ENCODE measurements around the gene PSMB9. TPM values are rescaled to one million over a fixed set of nuclear protein-coding genes. Genes with fewer than 3 reads are reported as not detected.
A peak's percentile ranks its signal among the peaks of the same experiment; 100 is the strongest.
"Not testable (repeated sequence)": the region's sequence is repeated elsewhere in the genome, so short reads cannot be mapped to it uniquely, and the experiment has no call there.

Gene PSMB9
- total and polyA plus RNA-seq, 12 donors, result 13.4 to 69.8 (median 40.4) TPM

DNA sequence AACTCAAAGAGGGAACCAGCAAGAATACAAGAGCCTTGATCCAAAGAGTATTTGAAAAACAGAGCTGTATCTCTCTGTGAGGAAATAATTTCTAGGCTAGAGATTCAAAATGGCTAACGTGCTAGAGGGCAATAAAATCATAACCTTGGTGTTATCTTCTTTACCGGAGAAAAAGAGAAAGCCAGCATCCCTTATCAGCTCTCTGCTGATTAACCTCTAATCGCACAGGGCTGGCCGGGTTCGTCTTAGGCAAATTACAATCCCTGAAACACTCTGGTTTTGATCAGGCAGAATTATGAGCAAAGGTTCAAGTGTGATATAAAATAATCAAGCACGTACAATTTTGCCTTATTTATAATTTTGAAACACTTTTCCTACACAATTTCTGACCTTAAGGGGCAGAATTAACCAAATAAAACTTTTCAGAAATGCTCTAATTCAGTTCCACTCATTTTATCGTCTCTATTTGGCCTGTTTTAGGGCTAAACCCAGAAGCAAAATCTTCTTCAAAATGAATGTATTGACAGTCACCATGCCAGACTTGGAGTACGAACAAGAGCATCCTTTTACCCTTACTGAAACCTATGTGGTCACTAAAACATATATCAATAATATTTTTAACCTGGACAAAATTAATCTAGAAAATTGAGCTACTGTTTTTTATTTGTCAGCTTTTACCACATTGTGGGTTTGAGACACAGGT lies 13.7 kb downstream of the PSMB9 start:
- H3K9me3 ChIP-seq (replicated peaks in 1 of 3), result no peaks in the 10 kb centered on the region
- WGBS, 4 donors, result 20 to 40% (median 27%) methylated on average over 8 of the region's 8 CpGs
- peaks cover 0 to 9% of the 10 kb centered on the region in 2 donors for H3K4me1 ChIP-seq (replicated peaks in 1 of 2)
- H3K27me3 ChIP-seq, result peaks cover 8% of the 10 kb centered on the region
- DNase-seq, result peak in 1 of 7 donors; percentile 36
- no peak overlapping the region for H3K4me3 ChIP-seq
- H3K27ac ChIP-seq, result peak overlapping the region in 2 of 5 donors; percentile 26 to 40
- H3K36me3 ChIP-seq (replicated peaks in 1 of 2), result no peaks in the 10 kb centered on the region
- intact Hi-C loops (cut with DNase I), result loop anchor here in 1 of 2 donors (5.0 kb wide), 1 partner anchor 40 kb away; no protein-coding TSS in a partner anchor
- no peak for TF ChIP-seq POLR2A (IDR thresholded peaks at IDR 0.05)
- TF ChIP-seq, protein P1, sequence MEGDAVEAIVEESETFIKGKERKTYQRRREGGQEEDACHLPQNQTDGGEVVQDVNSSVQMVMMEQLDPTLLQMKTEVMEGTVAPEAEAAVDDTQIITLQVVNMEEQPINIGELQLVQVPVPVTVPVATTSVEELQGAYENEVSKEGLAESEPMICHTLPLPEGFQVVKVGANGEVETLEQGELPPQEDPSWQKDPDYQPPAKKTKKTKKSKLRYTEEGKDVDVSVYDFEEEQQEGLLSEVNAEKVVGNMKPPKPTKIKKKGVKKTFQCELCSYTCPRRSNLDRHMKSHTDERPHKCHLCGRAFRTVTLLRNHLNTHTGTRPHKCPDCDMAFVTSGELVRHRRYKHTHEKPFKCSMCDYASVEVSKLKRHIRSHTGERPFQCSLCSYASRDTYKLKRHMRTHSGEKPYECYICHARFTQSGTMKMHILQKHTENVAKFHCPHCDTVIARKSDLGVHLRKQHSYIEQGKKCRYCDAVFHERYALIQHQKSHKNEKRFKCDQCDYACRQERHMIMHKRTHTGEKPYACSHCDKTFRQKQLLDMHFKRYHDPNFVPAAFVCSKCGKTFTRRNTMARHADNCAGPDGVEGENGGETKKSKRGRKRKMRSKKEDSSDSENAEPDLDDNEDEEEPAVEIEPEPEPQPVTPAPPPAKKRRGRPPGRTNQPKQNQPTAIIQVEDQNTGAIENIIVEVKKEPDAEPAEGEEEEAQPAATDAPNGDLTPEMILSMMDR (IDR thresholded peaks at IDR 0.05), result no peak

DNA sequence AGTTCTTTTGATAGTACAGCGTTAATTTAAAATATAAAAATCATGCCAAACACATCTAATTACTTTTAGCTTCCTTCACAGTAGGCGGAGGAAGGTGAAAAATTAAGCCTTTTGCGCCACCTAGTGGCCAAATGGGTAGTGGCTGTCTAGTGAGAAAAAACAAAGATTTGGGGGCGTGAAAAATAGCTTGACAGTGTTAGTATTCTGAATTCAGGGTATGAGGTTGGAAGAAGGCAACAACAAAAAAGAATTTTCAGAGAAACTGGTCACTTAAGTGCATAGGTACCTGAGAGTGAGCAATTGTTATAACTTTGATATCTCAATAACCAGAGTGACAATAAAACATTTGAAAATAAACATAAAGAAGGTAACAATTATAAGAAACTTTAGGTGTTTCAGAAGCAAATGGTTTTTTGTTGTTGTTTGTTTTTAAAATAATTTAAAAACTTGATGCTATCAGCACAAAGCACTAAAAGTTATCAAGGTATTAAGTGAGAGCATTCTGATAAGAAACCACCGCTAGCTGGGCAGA lies 14.3 kb downstream of the PSMB9 start:
- intact Hi-C loops (cut with DNase I), result loop anchor here in 1 of 2 donors (5.0 kb wide), 1 partner anchor 41 kb away; no protein-coding TSS in a partner anchor

DNA sequence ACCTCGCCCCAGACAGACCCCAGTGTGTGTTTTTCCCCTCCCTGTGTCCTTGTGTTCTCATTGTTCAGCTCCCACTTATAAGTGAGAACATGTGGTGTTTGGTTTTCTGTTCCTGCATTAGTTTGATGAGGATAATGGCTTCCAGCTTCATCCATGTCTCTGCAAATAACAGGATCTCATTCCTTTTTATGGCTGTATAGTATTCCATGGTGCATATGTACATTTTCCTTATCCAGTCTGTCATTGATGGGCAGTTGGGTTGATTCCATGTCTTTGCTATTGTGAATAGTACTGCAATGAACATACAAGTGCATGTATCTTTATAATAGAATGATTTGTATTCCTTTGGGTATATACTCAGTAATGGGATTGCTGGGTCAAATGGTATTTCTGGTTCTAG lies 20.0 kb downstream of the PSMB9 start:
- H3K27ac ChIP-seq; H3K9me3 ChIP-seq (replicated peaks in 1 of 3); H3K4me1 ChIP-seq (replicated peaks in 1 of 2); H3K36me3 ChIP-seq (replicated peaks in 1 of 2); H3K4me3 ChIP-seq; DNase-seq: not testable (repeated sequence)
- intact Hi-C loops (cut with DNase I), result loop anchor here (5.0 kb wide), 1 partner anchor 37 kb away; the partner anchor contains the start of gene TAP2 (in 2 of the 2)
- H3K27me3 ChIP-seq, result peaks cover 27% of the 10 kb centered on the region
- WGBS, 4 donors, result 0 to 35% (median 25%) methylated on average over 1 of the region's 1 CpG

More for the DNA sequence above, 14.3 kb downstream of the PSMB9 start:
- Histone ChIP-seq H3K27ac (no peak overlapping the region), H3K27me3 (peaks cover 8% of the 10 kb centered on the region), H3K36me3 (replicated peaks in 1 of 2) (no peaks in the 10 kb centered on the region), H3K9me3 (replicated peaks in 1 of 3) (no peaks in the 10 kb centered on the region), H3K4me3 (no peak overlapping the region), H3K4me1 (replicated peaks in 1 of 2) (peaks cover 0 to 9% of the 10 kb centered on the region in 2 donors)
- DNase-seq, result peak; percentile 61 to 94 (median 82)
- TF ChIP-seq POLR2A (IDR thresholded peaks at IDR 0.05), result no peak
- TF ChIP-seq, protein P1 (IDR thresholded peaks at IDR 0.05), result peak; percentile 93 to 98 (median 97)
- WGBS, 4 donors, result 12 to 18% (median 16%) methylated on average over 5 of the region's 5 CpGs

DNA sequence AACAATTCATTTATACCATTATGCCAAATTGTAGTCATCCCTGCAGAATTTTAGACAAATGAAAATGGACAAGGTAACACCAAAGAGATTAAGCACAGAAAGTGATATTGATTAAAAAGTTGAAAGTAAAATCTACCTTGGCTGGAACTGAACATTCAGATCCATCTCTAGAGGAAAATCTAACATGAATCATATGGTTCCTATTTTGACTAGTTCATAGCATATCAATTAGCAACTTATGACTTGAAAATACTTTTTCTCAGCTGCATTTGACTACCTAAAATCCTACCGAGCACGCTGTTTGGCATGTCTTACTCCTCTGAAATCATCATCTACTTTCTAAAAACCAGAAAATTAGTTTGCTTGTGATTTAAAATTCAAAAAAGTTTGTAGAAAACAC lies 22.6 kb downstream of the PSMB9 start:
- TF ChIP-seq, protein P1 (IDR thresholded peaks at IDR 0.05), result no peak
- TF ChIP-seq POLR2A (IDR thresholded peaks at IDR 0.05), result no peak
- Histone ChIP-seq H3K27ac (no peak overlapping the region), H3K36me3 (replicated peaks in 1 of 2) (no peaks in the 10 kb centered on the region), H3K9me3 (replicated peaks in 1 of 3) (no peaks in the 10 kb centered on the region), H3K27me3 (peaks cover 28% of the 10 kb centered on the region), H3K4me3 (no peak overlapping the region), H3K4me1 (replicated peaks in 1 of 2) (no peaks in the 10 kb centered on the region)
- no peak for DNase-seq
- intact Hi-C loops (cut with DNase I), result no loop called here
- WGBS, 4 donors, result 92 to 94% (median 93%) methylated on average over 2 of the region's 2 CpGs
